HG02678 (cell line): Measurements from ENCODE around the gene COL5A1.

Source experiments
- ATAC-seq: cut with Tn5 transposase; IDR thresholded peaks from one replicate; pipeline ENCODE4 v1.9.1; 2021; ENCODE audit warnings: mild to moderate bottlenecking, moderate library complexity; ENCODE audit not compliant: unreplicated experiment

Gene COL5A1

DNA sequence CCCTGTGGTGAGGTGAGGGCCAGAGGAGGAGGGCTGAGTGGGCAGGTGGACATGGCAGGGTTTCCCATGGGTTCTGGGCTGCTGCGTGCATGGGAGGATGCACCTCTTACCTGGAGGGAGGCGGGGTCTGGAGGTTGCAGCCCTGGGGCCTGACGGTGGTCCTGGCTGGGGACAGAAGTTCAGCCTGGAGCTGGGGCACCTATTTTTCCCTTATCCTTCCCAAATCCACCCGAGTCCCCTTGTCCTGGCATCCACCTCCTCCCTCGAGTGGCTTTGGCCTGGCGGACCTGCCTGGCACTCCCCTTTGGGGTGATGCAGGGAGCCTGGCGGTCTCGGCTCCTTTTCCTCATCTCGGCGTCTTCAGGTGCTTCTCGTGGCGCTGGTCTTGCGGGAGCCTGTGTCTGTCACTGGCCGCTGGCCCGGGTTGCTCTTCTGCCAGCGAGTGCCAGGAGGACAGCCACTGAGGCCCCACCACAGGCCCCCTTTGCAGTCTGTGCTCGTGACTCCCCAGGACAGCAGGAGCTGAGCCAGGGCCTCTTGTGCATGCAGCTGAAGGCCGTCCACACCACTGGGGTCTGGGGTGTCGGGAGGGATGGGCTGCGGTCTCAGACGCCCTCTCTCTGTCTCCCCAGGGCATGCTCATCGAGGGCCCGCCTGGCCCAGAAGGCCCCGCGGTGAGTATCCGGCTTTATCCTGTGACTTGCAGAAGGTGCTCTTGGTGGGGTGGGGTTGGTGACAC lies 96.4 kb downstream of the COL5A1 start:
- ATAC-seq = no peak

DNA sequence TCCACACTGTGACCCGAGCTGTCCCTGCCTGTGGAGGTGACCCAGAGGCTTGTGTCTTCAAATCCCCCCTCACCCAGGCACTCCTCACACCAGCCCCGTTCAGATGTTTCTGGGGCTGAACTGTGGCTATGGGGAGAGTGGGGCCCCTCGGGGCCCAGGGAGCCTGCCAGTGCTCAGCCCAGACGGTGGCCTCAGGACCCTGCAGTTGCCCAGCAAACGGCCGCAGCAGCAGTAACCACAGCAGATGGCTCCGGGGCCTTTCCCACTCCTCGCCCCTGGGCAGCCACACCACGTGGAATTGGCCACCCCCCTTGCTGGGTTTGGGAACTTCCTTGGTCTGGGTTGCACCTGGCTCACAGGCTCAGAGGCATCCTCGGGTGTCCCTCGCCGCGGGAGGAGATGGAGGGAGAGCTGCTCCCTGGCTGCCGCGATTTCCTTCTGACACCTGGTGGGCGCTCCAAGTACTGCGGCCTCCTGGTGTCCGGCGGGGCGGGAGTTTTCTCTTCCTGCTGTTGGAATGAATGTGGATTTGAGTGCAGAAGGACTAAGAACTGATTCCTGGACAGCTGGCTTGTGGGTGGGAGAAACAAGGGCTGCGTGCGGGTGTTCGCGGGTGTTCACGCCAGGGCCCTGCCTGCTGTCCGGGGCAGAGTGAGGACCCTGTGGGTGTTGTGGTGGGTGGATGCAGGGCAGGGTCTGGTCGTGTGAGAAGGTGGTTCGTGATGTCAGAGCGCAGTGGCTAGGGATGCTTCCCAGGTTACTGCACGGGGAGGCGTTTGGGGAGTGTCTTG lies 97.5 kb downstream of the COL5A1 start:
- ATAC-seq = no peak

DNA sequence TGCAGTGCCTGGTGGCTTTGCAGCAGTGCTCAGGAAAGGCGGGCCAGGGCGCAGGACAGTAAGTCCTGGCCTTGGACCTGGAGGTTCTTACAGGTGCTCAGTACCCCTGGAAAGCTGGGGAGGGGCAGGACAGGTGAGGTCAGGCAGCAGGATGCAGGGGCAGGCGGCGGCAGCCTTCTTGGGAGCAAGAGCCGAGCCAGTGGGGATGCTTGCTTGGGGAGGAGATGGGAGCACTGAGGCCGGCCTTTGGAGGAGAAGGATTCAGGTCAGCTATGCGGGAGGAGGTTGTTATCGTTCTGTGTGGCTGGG lies 98.0 kb downstream of the COL5A1 start:
- ATAC-seq = no peak

DNA sequence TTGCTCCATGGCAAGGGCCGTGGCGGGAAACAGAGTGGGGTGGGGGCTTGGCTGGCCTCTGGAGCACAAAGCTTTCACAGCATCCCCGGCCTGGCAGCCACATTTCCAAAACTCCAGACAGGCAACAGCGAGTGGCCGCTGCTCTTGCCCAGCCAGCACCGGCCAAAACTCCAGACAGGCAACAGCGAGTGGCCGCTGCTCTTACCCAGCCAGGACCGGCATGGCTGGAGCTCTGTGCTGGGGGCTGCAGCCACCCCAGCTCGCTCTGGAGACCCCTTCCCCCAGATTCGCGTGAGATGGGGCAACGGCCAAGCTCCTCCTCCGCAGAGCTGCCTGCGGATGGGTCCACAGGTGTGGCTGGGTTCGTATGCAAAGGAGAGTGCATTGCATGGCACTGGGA lies 98.5 kb downstream of the COL5A1 start:
- ATAC-seq = no peak

DNA sequence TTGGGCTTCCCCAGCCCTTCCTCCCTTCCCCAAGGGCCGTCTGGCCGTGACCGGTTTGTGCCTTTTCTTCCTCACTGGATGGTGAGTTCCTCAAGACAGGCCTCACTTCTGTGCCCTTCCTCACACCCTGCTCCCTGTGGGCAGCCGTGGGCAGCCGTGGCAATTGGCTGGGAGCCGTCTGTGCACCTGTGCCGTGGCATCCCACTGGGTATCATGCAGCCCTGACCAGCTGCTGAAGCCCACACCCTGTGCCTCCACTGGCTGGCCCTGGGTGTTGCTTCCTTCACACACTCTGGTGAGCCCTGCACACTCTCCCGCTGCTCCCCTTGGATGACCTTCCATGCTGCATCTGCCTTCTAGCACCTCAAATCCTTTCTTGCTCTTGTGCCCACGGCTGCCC lies 100.2 kb downstream of the COL5A1 start:
- ATAC-seq = no peak

DNA sequence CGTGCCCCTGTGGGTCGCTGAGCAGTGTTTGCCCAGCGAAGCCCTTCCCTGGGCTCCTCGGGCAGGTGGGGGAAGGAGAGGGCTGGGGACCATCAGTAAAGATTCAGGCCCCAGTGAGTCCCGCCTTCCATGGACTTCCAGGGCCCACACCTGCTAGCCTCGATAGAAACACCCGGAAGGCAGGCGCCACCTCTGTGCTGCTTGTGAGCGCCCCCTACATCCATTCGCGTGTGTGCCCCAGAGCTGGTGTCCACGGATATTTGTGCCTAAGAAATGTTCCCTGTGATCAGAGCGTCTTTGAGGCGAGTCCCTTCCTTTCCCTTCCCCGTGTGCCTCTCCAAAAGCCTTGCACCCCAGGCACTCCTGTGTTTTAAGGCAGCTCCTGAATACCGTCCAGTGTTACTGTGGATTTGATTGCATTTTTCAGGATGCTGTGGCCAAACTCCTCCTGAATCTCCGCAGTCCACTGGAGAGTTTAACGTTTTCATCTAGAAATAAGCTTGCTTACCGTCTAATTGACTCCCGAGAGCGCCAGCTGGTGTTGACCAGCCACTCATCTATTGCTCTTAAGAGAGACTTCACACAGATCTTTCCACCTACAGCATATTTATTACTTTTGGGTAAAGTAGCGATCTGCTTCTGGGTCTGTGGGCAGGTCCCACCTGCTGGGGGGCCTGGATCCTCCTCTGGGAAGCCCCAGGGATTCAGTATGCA lies 101.4 kb downstream of the COL5A1 start:
- no peak for ATAC-seq

DNA sequence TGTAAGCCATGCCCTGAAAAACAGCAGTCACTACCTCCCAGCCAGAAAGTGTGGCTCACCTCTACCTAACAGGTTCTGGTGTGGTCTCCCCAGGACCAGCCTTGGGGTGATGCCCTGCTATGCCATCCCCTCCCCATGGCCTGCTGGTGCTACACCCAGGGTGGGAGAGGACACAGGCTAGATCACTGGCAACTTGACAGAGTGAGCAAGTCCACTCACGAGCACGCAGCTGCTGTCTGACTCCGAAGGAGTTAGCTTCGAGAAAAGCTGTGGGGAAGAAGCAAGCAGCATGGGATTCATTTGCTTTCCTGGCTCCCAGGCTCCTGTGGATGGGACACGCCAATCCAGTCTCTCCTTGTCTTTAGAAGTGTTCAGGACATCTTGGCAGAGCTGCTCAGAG lies 102.2 kb downstream of the COL5A1 start:
- no peak for ATAC-seq

DNA sequence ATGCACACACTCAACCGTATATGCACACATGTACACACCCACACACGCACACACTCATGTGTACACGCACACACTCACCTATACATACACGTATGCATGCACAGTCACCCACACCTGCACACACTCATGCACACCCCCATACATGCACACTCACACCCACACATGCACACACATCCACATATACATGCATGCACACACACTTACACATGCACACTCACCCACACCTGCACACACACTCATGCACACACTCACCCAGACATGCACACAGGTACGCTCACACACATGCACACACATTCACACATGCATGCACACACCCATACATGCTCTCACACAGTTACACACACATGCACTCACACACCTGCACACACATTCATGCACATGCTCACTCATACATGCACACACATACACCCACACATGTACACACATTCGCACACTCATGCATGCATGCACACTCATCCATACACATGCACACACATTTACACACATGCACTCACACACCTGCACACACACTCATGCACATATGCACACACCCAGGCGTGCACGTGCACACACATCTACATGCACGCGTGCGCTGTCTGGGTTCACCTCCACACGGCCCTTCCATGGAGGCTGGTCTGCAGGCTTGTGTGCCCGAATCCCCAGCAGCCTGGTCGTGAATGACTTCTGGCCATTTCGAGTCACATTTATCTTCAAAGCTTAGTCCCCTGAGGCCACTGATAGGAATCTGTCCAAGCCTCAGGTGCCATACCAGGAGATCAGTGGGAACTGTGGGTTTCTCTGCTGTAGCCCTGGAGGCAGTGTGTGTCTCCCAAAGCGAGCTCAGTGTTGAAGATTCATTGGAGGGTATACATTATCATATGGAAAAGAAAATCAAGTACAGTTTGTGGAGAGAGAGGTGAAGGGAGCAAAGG lies 103.0 kb downstream of the COL5A1 start:
- no peak for ATAC-seq

DNA sequence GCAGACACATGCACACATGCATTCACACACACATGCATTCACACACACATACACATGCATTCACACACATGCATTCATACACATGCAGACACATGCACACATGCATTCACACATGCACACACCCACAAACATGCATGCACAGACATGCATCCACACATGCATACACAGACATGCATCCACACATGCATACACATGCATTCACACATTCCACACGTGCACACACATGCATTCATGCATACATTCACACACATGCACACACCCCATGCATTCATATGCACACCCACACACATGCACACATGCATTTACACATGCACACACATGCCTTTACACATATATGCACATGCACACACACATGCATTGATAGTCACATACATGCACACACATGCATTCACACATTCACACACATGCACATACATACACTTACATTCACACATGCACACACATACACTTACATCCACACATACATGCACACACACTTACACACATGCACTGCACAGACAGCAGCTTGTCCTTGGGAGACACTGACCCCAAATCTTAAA lies 106.4 kb downstream of the COL5A1 start:
- ATAC-seq = no peak

DNA sequence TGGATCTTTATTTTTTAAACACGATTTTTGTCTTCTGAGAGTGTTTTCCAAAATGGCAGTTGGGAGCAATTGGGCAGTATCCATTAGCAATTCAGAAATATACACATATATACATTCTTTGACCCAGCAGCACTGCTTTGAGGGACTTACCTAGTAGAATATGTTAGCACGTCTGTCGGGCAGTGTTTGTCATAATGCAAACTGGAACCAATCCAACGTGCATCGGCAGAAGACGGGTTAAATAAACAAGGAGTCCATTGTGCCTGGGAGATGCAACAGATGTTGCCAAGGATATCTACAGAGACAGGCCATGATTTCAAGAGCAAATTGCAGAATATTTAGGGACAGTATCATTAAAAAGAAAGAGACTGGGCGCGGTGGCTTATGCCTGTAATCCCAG lies 107.0 kb downstream of the COL5A1 start:
- ATAC-seq = no peak

DNA sequence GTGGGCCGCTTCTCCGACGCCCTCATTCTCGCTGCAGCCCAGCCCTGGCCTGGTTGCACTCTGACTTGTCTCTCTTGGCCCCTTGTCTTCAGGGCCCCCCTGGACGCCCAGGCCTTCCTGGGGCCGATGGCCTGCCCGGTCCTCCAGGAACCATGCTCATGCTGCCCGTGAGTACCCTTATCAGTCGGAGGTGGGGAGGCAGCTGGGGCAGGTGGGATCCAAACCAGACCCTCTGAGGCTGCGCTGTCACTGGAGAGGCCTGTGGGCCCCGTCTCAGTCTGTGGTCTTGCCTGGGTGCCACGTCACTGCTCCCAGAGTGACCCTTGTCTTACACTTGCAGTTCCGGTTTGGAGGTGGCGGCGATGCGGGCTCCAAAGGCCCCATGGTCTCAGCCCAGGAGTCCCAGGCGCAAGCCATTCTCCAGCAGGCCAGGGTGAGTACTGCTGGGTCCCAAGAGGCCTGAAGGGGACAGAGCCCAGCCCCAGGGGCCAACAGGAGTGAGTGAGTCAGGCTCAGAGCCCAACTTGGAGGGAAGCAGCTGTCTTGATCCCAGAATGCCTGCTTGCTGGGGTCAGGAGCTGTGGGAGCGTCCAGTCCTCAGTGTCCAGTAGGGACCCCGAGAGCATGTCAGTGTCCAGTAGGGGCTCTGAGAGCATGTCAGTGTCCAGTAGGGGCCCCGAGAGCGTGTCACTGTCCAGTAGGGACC lies 109.0 kb downstream of the COL5A1 start:
- ATAC-seq = no peak

DNA sequence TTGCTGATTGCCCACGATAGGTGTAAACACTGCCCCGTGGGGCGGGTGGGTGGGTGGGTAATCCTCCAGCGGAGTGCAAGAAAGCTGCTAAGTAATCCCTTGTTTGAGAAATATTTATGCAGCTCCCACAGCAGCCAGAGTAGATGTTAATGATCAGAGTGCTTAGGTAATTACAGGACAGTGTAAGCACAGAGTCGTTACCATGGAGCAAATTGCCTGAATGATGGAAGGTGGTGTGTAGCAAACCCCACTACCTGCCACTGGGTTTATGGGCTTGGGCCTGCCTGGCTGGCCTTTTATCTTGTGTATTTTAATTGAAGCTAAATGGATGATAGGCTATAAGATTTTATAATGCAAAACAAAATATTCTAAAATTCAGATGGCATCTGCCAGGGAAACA lies 110.0 kb downstream of the COL5A1 start:
- ATAC-seq = no peak

DNA sequence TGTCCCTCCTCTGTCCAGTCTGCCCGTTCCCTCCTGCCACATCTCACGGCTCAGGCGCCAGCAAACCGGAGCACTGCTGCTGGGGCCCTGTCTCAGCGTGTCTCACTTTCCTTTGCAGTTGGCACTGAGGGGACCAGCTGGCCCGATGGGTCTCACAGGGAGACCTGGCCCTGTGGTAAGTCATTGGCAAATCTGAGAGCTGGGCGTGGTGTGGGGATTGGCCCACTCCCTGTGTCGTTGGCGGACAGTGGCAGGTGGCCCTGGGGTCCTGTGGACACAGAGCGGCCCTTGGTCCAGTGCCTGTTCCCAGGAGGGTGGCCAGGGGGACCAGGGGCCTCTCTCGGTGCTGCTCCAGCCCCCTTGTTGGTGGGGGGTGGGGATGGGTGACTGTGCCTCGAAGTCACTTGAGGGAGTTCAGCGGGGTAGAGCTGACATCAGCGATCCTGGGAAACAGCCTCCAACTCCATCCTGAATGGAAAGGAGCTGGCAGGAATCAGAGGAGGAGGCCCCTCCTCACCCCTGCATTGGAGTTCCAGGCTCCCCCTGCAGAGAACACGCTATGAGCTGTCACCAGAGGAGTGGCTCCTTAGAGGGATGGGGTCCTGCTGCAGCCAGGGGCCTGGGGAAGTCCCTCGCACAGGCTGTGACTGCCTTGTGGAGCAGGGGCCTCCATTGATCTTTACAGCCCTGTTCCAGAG lies 111.0 kb downstream of the COL5A1 start:
- no peak for ATAC-seq

DNA sequence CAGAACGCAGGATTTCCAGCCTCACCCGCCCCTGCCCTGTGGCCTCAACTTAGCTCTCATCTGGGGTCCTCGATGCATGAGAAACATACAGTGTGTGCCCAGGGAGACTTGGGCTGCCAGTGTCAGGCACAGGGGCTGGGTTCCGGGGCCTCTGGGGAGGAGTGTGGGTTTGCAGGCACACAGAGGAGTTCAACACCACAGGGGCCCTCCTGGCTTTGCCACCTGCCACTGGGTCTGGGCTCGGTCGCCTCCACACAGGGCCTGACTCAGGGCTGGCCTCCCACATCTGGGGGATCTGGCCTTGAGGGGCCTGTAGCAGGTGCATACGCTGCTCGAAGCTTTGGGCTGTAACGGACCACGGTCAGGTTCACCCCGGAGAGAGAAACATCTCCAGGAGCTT lies 111.6 kb downstream of the COL5A1 start:
- no peak for ATAC-seq

DNA sequence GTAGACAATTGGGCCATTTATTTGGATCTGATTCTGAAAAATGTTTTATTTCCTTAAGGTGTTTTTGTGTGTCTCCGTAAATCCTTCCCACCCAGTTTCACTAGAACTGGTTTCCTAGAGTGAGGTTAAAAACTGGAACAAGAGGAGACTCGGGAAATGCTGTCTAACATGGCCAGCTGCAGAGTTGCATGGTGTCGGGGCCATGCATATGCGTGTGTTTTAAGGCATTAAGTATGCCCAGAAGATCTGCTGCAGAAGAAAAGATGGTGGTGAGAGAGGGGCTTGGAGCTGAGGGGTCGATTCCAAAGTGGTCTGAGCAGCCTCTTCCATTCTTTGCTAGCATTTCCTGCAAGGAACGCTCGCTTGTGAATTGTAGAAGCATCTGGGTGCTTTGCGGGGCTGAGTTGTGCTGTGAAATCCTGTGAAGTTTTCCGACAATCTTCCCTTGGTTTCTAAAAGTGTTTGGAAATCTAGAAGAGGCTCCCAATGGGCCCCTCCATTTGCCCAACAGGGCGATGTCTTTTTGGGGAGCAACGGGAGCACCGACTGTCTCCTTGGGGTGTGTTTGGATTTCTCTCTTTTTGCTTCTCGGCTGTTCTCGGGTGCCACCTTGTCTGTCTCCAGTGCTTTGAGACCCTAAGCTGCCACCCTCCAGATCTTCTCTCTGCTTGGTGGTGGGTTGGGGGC lies 113.8 kb downstream of the COL5A1 start:
- ATAC-seq = no peak

DNA sequence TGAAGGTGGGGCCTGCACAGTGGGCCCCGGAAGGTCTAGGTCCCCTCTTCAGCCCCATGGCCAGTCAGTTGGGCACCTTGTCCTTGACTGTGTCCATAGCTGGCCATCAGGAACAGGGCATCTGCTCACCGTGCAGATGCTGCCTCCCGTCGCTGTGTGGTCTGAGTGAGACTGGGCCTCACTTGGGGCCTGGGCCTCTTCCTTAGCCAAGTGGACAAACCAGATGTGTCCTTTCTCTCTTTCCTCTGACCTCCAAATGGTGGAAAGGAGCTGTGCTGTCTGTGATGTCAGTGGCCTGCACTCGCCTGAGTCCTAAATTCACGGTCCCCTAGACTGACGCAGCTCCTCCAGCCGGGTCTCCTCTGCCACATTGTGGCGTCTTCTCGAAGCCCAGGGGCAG lies 114.5 kb downstream of the COL5A1 start:
- ATAC-seq = no peak

DNA sequence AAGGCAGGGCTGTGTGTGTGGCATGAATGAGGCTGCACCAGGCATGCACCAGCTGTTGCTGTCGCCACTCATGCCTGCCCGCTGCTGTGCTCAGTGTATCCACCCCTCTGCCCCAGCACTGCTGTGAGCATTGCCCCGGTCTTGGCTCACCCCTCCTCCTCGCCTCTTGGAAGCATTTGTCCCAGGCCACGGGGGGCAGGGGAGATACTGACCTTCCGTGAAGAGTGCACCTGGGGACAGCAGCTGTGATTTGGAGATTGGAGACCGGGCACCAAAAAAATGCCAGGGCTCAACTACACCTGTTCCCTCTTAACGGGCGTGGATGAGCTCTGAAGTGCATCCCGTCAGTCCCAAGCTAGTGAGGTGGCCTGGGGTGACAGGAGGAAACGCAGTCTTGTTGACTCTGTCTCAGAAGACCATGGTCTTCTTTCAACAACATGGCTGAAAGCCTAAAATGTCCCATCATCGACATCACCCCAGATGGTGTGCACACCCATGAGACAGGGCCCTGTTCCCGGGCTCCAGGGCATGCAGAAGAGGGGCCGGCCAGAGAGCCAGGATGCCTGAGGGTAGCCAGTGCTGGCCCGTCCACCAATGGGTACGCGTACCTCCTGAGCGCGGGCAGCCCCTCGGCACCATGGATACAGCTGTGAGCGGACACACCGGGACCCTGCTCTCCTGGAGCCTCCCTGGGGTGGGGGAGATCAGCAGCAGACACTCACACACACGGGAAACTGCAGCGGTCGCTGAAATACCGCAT lies 115.8 kb downstream of the COL5A1 start:
- no peak for ATAC-seq

DNA sequence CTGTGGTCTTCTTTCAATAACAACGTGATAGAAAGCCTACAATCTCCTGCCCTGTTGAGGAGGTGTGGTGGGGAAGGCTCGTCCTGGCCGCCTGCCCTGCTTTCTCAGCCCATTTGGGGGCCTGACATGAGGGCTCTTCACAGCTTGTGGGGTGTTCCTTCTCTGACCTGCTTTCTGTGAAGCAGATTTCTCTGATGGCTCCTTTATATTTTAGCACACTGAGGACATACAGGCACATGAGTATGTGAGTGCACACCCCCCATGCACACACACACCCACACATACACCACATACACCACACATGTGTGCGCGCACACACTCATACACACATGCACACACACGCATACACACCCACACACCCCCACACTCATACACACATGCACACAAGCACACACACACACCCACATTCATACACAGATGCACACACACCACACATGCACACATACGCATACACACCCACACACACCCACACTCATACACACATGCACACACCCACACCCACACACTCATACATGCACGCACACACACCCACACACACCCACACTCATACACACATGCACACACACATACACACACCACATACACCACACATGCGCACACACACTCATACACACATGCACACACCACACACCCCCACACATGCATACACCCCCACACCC lies 117.5 kb downstream of the COL5A1 start:
- no peak for ATAC-seq
